PC-9 (cell line): Measurements from ENCODE around the gene CYB5D1.

ENCODE experiments used
- CTCF ChIP-seq: fragments of 200-600 bp; sonication (generic); conservative IDR thresholded peaks from 2 replicates; pipeline ENCODE4 v1.6.1; 2017; ENCODE audit warnings: mixed run types, antibody characterized with exemption, mild to moderate bottlenecking, moderate library complexity
- EZH2 ChIP-seq: fragments of 200-600 bp; sonication (generic); IDR thresholded peaks from 2 replicates; pipeline ENCODE4 v1.8.0; 2017; ENCODE audit warnings: antibody characterized with exemption, low read depth

DNA sequence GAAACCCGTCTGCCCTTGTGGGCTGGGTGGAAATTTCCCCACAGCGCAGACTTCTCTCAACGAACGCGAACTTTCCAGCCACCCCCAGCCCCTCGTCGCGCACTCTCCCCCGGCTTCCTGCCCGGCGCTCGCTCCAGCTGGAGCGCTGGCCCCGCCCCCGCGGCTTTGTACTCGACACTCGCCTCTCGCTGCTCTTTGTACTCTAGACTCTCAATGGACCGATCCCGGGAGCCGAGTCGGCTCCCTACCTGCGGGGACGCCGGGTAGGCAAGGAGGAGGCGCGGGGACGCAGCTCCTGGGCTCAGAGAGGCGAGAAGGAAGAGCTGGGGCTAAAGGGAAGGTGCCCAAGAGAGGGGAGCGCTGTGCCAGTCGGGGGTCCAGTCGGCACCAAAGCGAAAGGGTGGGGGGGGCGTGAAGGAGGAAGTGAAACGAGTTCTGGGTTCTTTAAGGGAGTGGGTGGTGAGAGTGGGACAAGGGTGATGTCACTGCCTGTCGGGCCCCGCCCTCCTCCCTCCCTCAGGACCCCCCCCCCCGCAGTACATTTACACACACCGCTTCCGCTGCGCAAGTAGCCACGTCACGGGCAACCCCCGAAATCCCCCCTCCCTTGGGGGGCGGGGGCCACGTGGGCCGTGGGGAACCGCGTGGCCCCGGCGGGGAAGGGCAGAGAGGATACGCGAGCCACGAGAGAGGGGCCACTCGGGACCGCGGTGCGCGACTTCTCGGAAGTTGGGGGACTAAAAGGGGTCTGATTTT, 14.1 kb upstream of the CYB5D1 start:
- no peak for TF ChIP-seq CTCF
- TF ChIP-seq EZH2: no peak
